Mesenchymal stem cell (in vitro differentiated cells and primary cell): ENCODE measurements around the gene SLC29A3.

ENCODE experiments used
- DNase-seq: peaks from one replicate; pipeline ENCODE4 v3.0.0-alpha.2; 2013
- H2AFZ ChIP-seq: one replicate; pipeline ENCODE4 v1.6.1; 2013; ENCODE audit warnings: low read depth, mild to moderate bottlenecking, control low read depth, inconsistent platforms, low read length, moderate library complexity
- H2AK5ac ChIP-seq: 2 replicates; pipeline ENCODE4 v1.6.1; 2013; ENCODE audit warnings: low read length, moderate library complexity, mild to moderate bottlenecking, inconsistent platforms; ENCODE audit not compliant: severe bottlenecking
- H2BK120ac ChIP-seq: one replicate; pipeline ENCODE4 v1.6.1; 2013; ENCODE audit warnings: low read depth, mild to moderate bottlenecking, inconsistent platforms, low read length, moderate library complexity
- H2BK12ac ChIP-seq, 2 experiments: one replicate each; pipeline ENCODE4 v1.6.1; 2013; ENCODE audit warnings: inconsistent platforms in 2 of 2, low read length in 2 of 2, mild to moderate bottlenecking in 2 of 2, moderate library complexity in 2 of 2, control low read depth in 1 of 2
- H2BK15ac ChIP-seq: one replicate; pipeline ENCODE4 v1.6.1; 2013; ENCODE audit warnings: mild to moderate bottlenecking, low read depth, inconsistent platforms; ENCODE audit not compliant: poor library complexity, severe bottlenecking
- H2BK5ac ChIP-seq: 2 replicates; pipeline ENCODE4 v1.6.1; 2013; ENCODE audit warnings: low read depth, mild to moderate bottlenecking, low read length, control low read depth, inconsistent platforms; ENCODE audit not compliant: poor library complexity, severe bottlenecking
- H3K14ac ChIP-seq, 2 experiments: one replicate each; pipeline ENCODE4 v1.6.1; 2013; ENCODE audit warnings: inconsistent platforms in 2 of 2, low read length in 2 of 2, control low read depth in 1 of 2, mild to moderate bottlenecking in 1 of 2, moderate library complexity in 1 of 2
- H3K18ac ChIP-seq, 2 experiments: one replicate each; pipeline ENCODE4 v1.6.1; 2013; ENCODE audit warnings: inconsistent platforms in 2 of 2, low read length in 2 of 2, control low read depth in 1 of 2, low read depth in 1 of 2, mild to moderate bottlenecking in 1 of 2
- H3K23ac ChIP-seq, 2 experiments: one replicate each; pipeline ENCODE4 v1.6.1; 2013; ENCODE audit warnings: inconsistent platforms in 2 of 2, low read length in 2 of 2, mild to moderate bottlenecking in 2 of 2, moderate library complexity in 2 of 2, control low read depth in 1 of 2
- H3K27ac ChIP-seq: 2 replicates; pipeline ENCODE4 v1.5.1; 2013; ENCODE audit warnings: mild to moderate bottlenecking, moderate library complexity, low read length, control low read depth, inconsistent platforms; ENCODE audit not compliant: poor library complexity, severe bottlenecking
- H3K27me3 ChIP-seq, 2 experiments: 2 replicates each; pipeline versions ENCODE4 v1.6.1 to v1.7.0; 2013; ENCODE audit warnings: low read length in 2 of 2, mild to moderate bottlenecking in 2 of 2, moderate library complexity in 2 of 2, control low read depth in 1 of 2, inconsistent platforms in 1 of 2; ENCODE audit not compliant: control insufficient read depth in 1 of 2, insufficient read depth in 1 of 2
- H3K36me3 ChIP-seq, 2 experiments: 2 replicates each; pipeline versions ENCODE4 v1.6.1 to v1.7.0; 2013; ENCODE audit warnings: low read length in 2 of 2, control low read depth in 1 of 2, inconsistent platforms in 1 of 2, low read depth in 1 of 2, mild to moderate bottlenecking in 1 of 2; ENCODE audit not compliant: insufficient read depth in 2 of 2, control insufficient read depth in 1 of 2
- H3K4ac ChIP-seq, 2 experiments: one replicate each; pipeline ENCODE4 v1.6.1; 2013; ENCODE audit warnings: inconsistent platforms in 2 of 2, low read length in 2 of 2, mild to moderate bottlenecking in 2 of 2, moderate library complexity in 2 of 2, control low read depth in 1 of 2, low read depth in 1 of 2
- H3K4me1 ChIP-seq: 2 replicates; pipeline ENCODE4 v1.6.1; 2013; ENCODE audit warnings: low read depth, low read length, control low read depth; ENCODE audit not compliant: control insufficient read depth, insufficient read depth
- H3K4me2 ChIP-seq: 2 replicates; pipeline ENCODE4 v1.6.1; 2013; ENCODE audit warnings: low read length, mild to moderate bottlenecking, inconsistent platforms; ENCODE audit not compliant: poor library complexity, severe bottlenecking
- H3K4me3 ChIP-seq, 2 experiments: 2 replicates each; pipeline versions ENCODE4 v1.5.1 to v1.7.0; 2013; ENCODE audit warnings: low read length in 2 of 2, mild to moderate bottlenecking in 2 of 2, control low read depth in 1 of 2, low read depth in 1 of 2; ENCODE audit not compliant: insufficient read depth in 1 of 2
- H3K79me1 ChIP-seq: replicated peaks from 2 replicates; pipeline ENCODE4 v1.6.1; 2013; ENCODE audit warnings: mild to moderate bottlenecking, control low read depth, low read length, inconsistent platforms; ENCODE audit not compliant: poor library complexity, severe bottlenecking
- H3K9ac ChIP-seq: 2 replicates; pipeline ENCODE4 v1.7.0; 2013; ENCODE audit warnings: mild to moderate bottlenecking, low read length, moderate library complexity
- H3K9me3 ChIP-seq: 2 replicates; pipeline ENCODE4 v1.7.0; 2013; ENCODE audit warnings: mild to moderate bottlenecking, low read length; ENCODE audit not compliant: control insufficient read depth
- H4K8ac ChIP-seq: one replicate; pipeline ENCODE4 v1.6.1; 2013; ENCODE audit warnings: inconsistent platforms, mild to moderate bottlenecking, low read length, moderate library complexity
- H4K91ac ChIP-seq: one replicate; pipeline ENCODE4 v1.6.1; 2013; ENCODE audit warnings: mild to moderate bottlenecking, low read length, inconsistent platforms
- WGBS: methylation state at CpG from one replicate; pipeline ENCODE4 v1.1.7; 2013; ENCODE audit warnings: mixed read lengths; 5-methylcytosine and 5-hydroxymethylcytosine counted together

SLC29A3 gene

GRCh38 chr10:71274901-71275796 lies 43.9 kb upstream of the SLC29A3 start:
- H4K91ac ChIP-seq = no peak overlapping the region
- H3K14ac ChIP-seq = no peak overlapping the region
- H3K4me3 ChIP-seq = no peak overlapping the region
- H2BK15ac ChIP-seq = no peak overlapping the region
- H4K8ac ChIP-seq = no peak overlapping the region
- no peaks in the 10 kb centered on the region for H3K9me3 ChIP-seq
- no peak overlapping the region for H2AFZ ChIP-seq
- no peak overlapping the region for H3K4ac ChIP-seq
- WGBS = 76% methylated on average over 11 of the region's 11 CpGs
- no peak for DNase-seq
- H2AK5ac ChIP-seq = no peak overlapping the region
- H3K4me2 ChIP-seq = no peak overlapping the region
- H3K36me3 ChIP-seq = no peaks in the 10 kb centered on the region
- no peak overlapping the region for H2BK120ac ChIP-seq
- no peaks in the 10 kb centered on the region for H3K79me1 ChIP-seq
- H3K23ac ChIP-seq = no peak overlapping the region
- H3K4me1 ChIP-seq = peaks cover 13% of the 10 kb centered on the region
- H3K27me3 ChIP-seq = peaks cover 0 to 32% of the 10 kb centered on the region in 2 experiments
- no peak overlapping the region for H3K9ac ChIP-seq
- no peak overlapping the region for H2BK5ac ChIP-seq
- H3K18ac ChIP-seq = no peak overlapping the region
- H3K27ac ChIP-seq = no peak overlapping the region
- H2BK12ac ChIP-seq = peak overlapping the region; percentile 16 to 31

GRCh38 chr10:71276873-71277272 lies 42.2 kb upstream of the SLC29A3 start:
- Histone ChIP-seq H2BK5ac (no peak overlapping the region), H2BK120ac (no peak overlapping the region), H2BK15ac (no peak overlapping the region), H3K4me2 (no peak overlapping the region), H2AFZ (no peak overlapping the region), H3K4me3 (no peak overlapping the region), H2AK5ac (no peak overlapping the region), H4K91ac (no peak overlapping the region), H4K8ac (no peak overlapping the region), H3K4ac (peak overlapping the region in 1 of 2 experiments; percentile 47), H3K9me3 (no peaks in the 10 kb centered on the region), H3K23ac (peak overlapping the region in 1 of 2 experiments; percentile 9), H3K27me3 (peaks cover 0 to 34% of the 10 kb centered on the region in 2 experiments), H3K18ac (no peak overlapping the region), H3K14ac (no peak overlapping the region), H3K4me1 (peaks cover 13% of the 10 kb centered on the region), H3K9ac (no peak overlapping the region), H3K36me3 (no peaks in the 10 kb centered on the region), H3K79me1 (no peaks in the 10 kb centered on the region), H2BK12ac (no peak overlapping the region), H3K27ac (no peak overlapping the region)
- WGBS = 72% methylated on average over 6 of the region's 9 CpGs
- DNase-seq = no peak

GRCh38 chr10:71277914-71278665 lies 41.0 kb upstream of the SLC29A3 start:
- no peak overlapping the region for H3K27ac ChIP-seq
- H3K23ac ChIP-seq = peak overlapping the region in 1 of 2 experiments; percentile 70
- no peak overlapping the region for H2AFZ ChIP-seq
- H2BK120ac ChIP-seq = no peak overlapping the region
- no peak for DNase-seq
- H3K9ac ChIP-seq = no peak overlapping the region
- no peak overlapping the region for H2BK15ac ChIP-seq
- no peak overlapping the region for H3K4me2 ChIP-seq
- no peaks in the 10 kb centered on the region for H3K79me1 ChIP-seq
- H2AK5ac ChIP-seq = no peak overlapping the region
- peak overlapping the region in 1 of 2 experiments; percentile 29 for H3K18ac ChIP-seq
- H2BK5ac ChIP-seq = no peak overlapping the region
- H3K9me3 ChIP-seq = no peaks in the 10 kb centered on the region
- peaks cover 0 to 39% of the 10 kb centered on the region in 2 experiments for H3K27me3 ChIP-seq
- no peaks in the 10 kb centered on the region for H3K36me3 ChIP-seq
- H3K4me1 ChIP-seq = peaks cover 13% of the 10 kb centered on the region
- H4K91ac ChIP-seq = no peak overlapping the region
- peak overlapping the region in 1 of 2 experiments; percentile 68 for H3K14ac ChIP-seq
- no peak overlapping the region for H4K8ac ChIP-seq
- WGBS = 92% methylated on average over 11 of the region's 11 CpGs
- H2BK12ac ChIP-seq = no peak overlapping the region
- H3K4ac ChIP-seq = no peak overlapping the region
- no peak overlapping the region for H3K4me3 ChIP-seq
